OCI-LY1 (cell line): ENCODE data around the gene UBTD2.

Experiments used
- EZH2 ChIP-seq: fragments of 200-600 bp; sonication (generic), shearing (Covaris generic); IDR thresholded peaks from 2 replicates; pipeline ENCODE4 v1.8.0; 2017; ENCODE audit warnings: borderline replicate concordance, mixed run types, mild to moderate bottlenecking, antibody characterized with exemption, low read length, moderate library complexity, mixed read lengths
- TF ChIP-seq, protein P1 (sequence below): fragments of 200-600 bp; sonication (generic), shearing (Covaris generic); IDR thresholded peaks from 2 replicates; pipeline ENCODE4 v1.5.1; 2017; ENCODE audit warnings: mild to moderate bottlenecking, antibody characterized with exemption, low read length, moderate library complexity, mixed read lengths

DNA sequence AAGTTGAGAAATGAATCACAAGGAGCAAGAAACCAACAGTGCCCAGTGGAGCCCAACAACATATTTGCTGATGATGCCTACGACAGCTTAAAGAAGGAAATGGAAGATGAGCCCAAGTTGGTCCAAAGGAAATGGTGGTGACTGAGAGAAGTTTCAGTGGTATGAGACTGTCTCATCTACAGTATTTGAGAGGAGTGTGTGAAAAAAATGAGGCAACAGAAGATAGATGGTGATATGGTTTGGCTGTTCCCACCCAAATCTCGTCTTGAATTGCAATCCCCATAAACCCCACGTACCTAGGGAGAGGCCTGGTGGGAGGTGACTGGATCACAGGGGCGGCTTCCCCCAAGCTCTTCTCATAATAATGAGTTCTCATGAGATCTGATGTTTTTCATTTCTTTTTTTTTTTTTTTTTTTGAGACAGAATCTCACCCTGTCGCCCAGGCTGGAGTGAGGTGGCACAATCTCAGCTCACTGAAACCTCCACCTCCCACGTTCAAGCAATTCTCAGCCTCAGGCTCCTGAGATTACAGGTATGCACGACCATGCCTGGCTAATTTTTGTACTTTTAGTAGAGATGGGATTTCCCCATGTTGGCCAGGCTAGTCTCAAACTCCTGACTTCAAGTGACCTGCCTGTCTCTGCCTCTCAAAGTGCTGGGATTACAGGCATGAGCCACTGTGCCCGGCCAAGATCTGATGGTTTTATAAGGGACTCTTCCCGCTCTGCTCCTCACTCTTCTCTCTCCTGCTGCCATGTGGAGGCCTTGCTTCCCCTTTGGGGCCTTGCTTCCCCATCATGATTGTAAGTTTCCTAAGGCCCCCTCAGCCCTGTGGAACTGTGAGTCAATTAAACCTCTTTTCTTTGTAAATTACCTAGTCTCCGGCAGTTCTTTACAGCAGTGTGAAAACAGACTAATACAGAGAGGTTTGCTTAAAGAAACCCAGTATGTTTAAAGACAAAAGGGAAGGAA, 59.4 kb downstream of the UBTD2 start:
- TF ChIP-seq EZH2, result no peak
- TF ChIP-seq, protein P1, sequence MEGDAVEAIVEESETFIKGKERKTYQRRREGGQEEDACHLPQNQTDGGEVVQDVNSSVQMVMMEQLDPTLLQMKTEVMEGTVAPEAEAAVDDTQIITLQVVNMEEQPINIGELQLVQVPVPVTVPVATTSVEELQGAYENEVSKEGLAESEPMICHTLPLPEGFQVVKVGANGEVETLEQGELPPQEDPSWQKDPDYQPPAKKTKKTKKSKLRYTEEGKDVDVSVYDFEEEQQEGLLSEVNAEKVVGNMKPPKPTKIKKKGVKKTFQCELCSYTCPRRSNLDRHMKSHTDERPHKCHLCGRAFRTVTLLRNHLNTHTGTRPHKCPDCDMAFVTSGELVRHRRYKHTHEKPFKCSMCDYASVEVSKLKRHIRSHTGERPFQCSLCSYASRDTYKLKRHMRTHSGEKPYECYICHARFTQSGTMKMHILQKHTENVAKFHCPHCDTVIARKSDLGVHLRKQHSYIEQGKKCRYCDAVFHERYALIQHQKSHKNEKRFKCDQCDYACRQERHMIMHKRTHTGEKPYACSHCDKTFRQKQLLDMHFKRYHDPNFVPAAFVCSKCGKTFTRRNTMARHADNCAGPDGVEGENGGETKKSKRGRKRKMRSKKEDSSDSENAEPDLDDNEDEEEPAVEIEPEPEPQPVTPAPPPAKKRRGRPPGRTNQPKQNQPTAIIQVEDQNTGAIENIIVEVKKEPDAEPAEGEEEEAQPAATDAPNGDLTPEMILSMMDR, result no peak
